GM23248 (cell line): Measurements from ENCODE around the gene IL18. TPM values are rescaled to one million over a fixed set of nuclear protein-coding genes. Genes with fewer than 3 reads are reported as not detected.

ENCODE experiments used
- DNase-seq: peaks from one replicate; pipeline ENCODE4 v3.0.0-alpha.2; 2015
- H2AFZ ChIP-seq: fragments of 200-600 bp; sonication (generic); 2 replicates; pipeline ENCODE4 v1.6.1; 2016; ENCODE audit warnings: antibody characterized with exemption
- H3F3A ChIP-seq: fragments of 200-600 bp; sonication (generic); 2 replicates; pipeline ENCODE4 v1.6.1; 2016; ENCODE audit warnings: mild to moderate bottlenecking, antibody characterized with exemption, mixed run types; ENCODE audit not compliant: insufficient read depth
- H3K27ac ChIP-seq: fragments of 200-600 bp; sonication (generic); 2 replicates; pipeline ENCODE4 v1.5.1; 2016; ENCODE audit warnings: mild to moderate bottlenecking
- H3K27me3 ChIP-seq: fragments of 200-600 bp; sonication (generic); replicated peaks from 2 replicates; pipeline ENCODE4 v1.6.1; 2016; ENCODE audit warnings: mild to moderate bottlenecking; ENCODE audit not compliant: insufficient read depth
- H3K36me3 ChIP-seq: fragments of 200-600 bp; sonication (generic); 2 replicates; pipeline ENCODE4 v1.6.1; 2016; ENCODE audit warnings: low read depth, mild to moderate bottlenecking
- H3K4me1 ChIP-seq: fragments of 200-600 bp; sonication (generic); 2 replicates; pipeline ENCODE4 v1.6.1; 2016; ENCODE audit warnings: mild to moderate bottlenecking; ENCODE audit not compliant: insufficient read depth
- H3K4me2 ChIP-seq: fragments of 200-600 bp; sonication (generic); one replicate; pipeline ENCODE4 v1.6.1; 2016; ENCODE audit warnings: mild to moderate bottlenecking; ENCODE audit not compliant: unreplicated experiment
- H3K4me3 ChIP-seq: fragments of 200-600 bp; sonication (generic); 2 replicates; pipeline ENCODE4 v1.5.1; 2016; ENCODE audit warnings: mild to moderate bottlenecking
- H3K79me2 ChIP-seq: fragments of 200-600 bp; sonication (generic); 2 replicates; pipeline ENCODE4 v1.6.1; 2016; ENCODE audit warnings: mild to moderate bottlenecking; ENCODE audit not compliant: insufficient read depth
- H3K9ac ChIP-seq: fragments of 200-600 bp; sonication (generic); 2 replicates; pipeline ENCODE4 v1.6.1; 2016; ENCODE audit warnings: mild to moderate bottlenecking
- H3K9me2 ChIP-seq: fragments of 200-600 bp; sonication (generic); 2 replicates; pipeline ENCODE4 v1.6.1; 2016; ENCODE audit warnings: mixed run types, mild to moderate bottlenecking, moderate library complexity; ENCODE audit not compliant: insufficient read depth
- H3K9me3 ChIP-seq: fragments of 200-600 bp; sonication (generic); one replicate; pipeline ENCODE4 v1.6.1; 2017; ENCODE audit warnings: low read depth
- H4K20me1 ChIP-seq: fragments of 200-600 bp; sonication (generic); 2 replicates; pipeline ENCODE4 v1.6.0; 2016; ENCODE audit not compliant: insufficient read depth
- EZH2 ChIP-seq: fragments of 200-600 bp; sonication (generic); IDR thresholded peaks from 2 replicates; pipeline ENCODE4 v1.6.1; 2018; ENCODE audit warnings: antibody characterized with exemption, mild to moderate bottlenecking; ENCODE audit not compliant: insufficient read depth, poor library complexity, severe bottlenecking
- EZH2phosphoT487 ChIP-seq: fragments of 200-600 bp; sonication (generic); IDR thresholded peaks from 2 replicates; pipeline ENCODE4 v1.6.1; 2018; ENCODE audit warnings: antibody characterized with exemption, moderate library complexity, mild to moderate bottlenecking, low read depth; ENCODE audit not compliant: insufficient read depth
- WGBS, 2 experiments: methylation state at CpG; one replicate each; pipeline ENCODE4 v1.1.6; 2015 to 2017; ENCODE audit warnings: low lambda C conversion rate in 2 of 2, low coverage in 1 of 2; ENCODE audit errors: missing lambda C conversion rate in 2 of 2; 5-methylcytosine and 5-hydroxymethylcytosine counted together
- in situ Hi-C: fragments of 300-500 bp; cut with MboI; formaldehyde crosslinking; loops from 2 replicates; pipeline ENCODE4 v1.15.0; 2020
- polyA plus RNA-seq: library from polyadenylated mRNA; unstranded; fragments of >200 nt; fragmentation: Nextera tagmentation; extraction: Ambion mirVana; gene quantifications from 2 replicates; pipeline ENCODE4 v1.2.1, GENCODE V29; 2016
- total RNA-seq: library from RNA; depleted of rRNA; stranded (reverse); fragments of >200 nt; shearing (Covaris generic); gene quantifications from 2 replicates; pipeline ENCODE4 v1.2.3, GENCODE V29; 2014; rRNA removed

The IL18 gene
- total RNA-seq, result 58.8 and 62.9 TPM in 2 replicates
- polyA plus RNA-seq, result 48.8 and 51.9 TPM in 2 replicates

DNA sequence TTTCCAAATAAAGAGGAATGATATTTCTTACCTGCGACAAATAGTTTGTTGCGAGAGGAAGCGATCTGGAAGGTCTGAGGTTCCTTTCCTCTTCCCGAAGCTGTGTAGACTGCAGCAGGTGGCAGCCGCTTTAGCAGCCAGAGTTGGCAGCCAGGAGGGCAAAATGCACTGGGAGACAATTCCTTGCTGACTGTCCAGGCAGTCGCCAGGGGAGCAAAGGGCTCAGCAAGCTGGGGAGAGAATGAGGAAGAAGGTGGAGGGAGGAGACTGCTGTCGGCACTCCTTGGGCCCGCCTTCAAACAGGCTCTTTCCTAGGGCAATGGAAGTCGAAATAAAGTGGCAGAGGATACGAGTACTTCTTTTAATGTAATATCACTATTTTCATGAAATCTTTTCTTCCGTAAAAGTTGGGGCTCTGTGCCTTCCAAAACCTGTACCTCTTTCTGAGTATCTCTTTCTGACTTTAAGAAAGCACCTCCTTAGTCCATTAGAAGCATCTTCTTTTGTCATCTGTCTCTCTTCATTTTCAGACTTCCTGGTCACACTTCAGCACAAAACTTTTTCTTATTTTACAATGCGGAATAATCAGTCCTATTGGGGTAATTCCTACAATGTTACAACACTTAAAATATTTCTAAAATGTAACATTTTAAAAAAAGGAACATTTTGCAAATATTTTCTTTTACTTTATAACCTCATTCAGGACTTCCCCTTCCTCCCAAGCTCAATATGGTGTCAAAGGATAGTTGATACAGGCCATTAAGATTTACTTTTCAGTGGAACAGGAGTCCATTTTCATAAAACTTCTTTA lies at the start of gene IL18:
Gene IL18 (minus strand): TSS at position 220 of the 811 bp plus-strand sequence. CDS start 9,041 bp downstream, outside the sequence.
- TF ChIP-seq EZH2phosphoT487 (no peak), EZH2 (no peak)
- H3K4me3 ChIP-seq, result peak within 1 kb of the TSS; percentile 80
- H3K4me1 ChIP-seq, result peaks cover 64% of the 10 kb centered on the region
- no peaks in the 10 kb centered on the region for H3K27me3 ChIP-seq
- whole genome bisulfite sequencing, 2 experiments, result 23% methylated on average over 12 of the region's 12 CpGs
- H3K27ac ChIP-seq, result peak within 1 kb of the TSS; percentile 49
- peak; percentile 81 for DNase-seq
- no peaks in the 10 kb centered on the region for H3K9me3 ChIP-seq
- H3F3A ChIP-seq, result peaks cover 42% of the 10 kb centered on the region; the same call in 1 of the 2 replicates
- no peaks in the 10 kb centered on the region for H3K36me3 ChIP-seq
- in situ Hi-C loops, result no loop called here
- no peaks in the 10 kb centered on the region for H3K9me2 ChIP-seq
- peak within 1 kb of the TSS; percentile 87 for H3K4me2 ChIP-seq
- peaks cover 48% of the 10 kb centered on the region for H3K79me2 ChIP-seq
- H3K9ac ChIP-seq, result peak within 1 kb of the TSS; percentile 62
- H2AFZ ChIP-seq, result peak within 1 kb of the TSS; percentile 86
- no peaks in the 10 kb centered on the region for H4K20me1 ChIP-seq

DNA sequence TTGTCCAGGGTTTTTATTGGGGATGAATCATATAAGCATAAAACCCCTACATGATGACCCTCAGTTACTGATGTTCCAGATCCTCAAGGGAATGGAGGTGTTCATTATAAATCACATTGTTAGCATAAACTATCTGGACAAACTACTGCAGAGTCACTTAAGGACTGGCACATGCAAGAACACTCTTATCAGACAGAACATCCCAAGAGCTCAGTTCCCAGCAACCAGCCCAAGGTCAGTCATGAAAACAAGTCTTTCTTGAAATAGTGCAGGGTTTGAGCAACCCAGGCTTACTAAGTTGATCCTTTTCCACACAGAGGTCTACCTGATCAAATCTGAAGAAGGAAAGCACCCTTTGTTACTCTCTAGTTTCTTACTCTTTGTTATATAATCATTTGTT lies 48.8 kb upstream of the IL18 start:
- no peaks in the 10 kb centered on the region for H3K9me2 ChIP-seq
- no peak overlapping the region for H2AFZ ChIP-seq
- no peak overlapping the region for H3K4me2 ChIP-seq
- in situ Hi-C loops, result no loop called here
- H3K79me2 ChIP-seq, result no peaks in the 10 kb centered on the region
- H3K36me3 ChIP-seq, result no peaks in the 10 kb centered on the region
- H3K27ac ChIP-seq, result no peak overlapping the region
- H3K27me3 ChIP-seq, result no peaks in the 10 kb centered on the region
- TF ChIP-seq EZH2phosphoT487 (no peak), EZH2 (no peak)
- H4K20me1 ChIP-seq, result no peaks in the 10 kb centered on the region
- H3F3A ChIP-seq, result no peaks in the 10 kb centered on the region
- H3K4me3 ChIP-seq, result no peak overlapping the region
- H3K9ac ChIP-seq, result no peak overlapping the region
- no peaks in the 10 kb centered on the region for H3K9me3 ChIP-seq
- DNase-seq, result no peak
- H3K4me1 ChIP-seq, result 0 out of 2 replicates have a peak, but pooled peaks cover 3% of the 10 kb centered on the region

DNA sequence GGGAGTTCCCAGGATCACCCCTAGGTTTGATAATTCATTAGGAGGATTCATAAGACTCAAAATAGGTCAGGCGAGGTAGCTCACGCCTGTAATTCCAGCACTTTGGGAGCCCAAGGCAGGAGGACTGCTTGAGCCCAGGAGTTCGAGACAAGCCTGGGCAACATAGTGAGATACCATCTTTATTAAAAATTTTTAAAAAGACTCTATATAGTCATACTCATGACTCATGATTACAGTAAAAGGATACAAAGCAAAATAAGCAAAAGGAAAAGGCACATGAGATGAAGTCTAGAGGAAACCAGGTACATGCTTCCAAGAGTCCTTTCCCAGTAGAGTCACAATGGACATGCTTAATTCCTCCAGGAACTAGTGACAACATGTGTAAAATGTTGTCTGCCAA lies 48.4 kb upstream of the IL18 start:
- Histone ChIP-seq H3F3A (no peaks in the 10 kb centered on the region), H3K4me3 (no peak overlapping the region), H3K9me2 (no peaks in the 10 kb centered on the region; the same call in 1 of the 2 replicates), H2AFZ (no peak overlapping the region), H3K9me3 (no peaks in the 10 kb centered on the region), H3K4me2 (no peak overlapping the region), H3K4me1 (0 out of 2 replicates have a peak, but pooled peaks cover 3% of the 10 kb centered on the region), H3K27me3 (no peaks in the 10 kb centered on the region), H3K36me3 (no peaks in the 10 kb centered on the region), H3K79me2 (no peaks in the 10 kb centered on the region), H4K20me1 (no peaks in the 10 kb centered on the region), H3K9ac (no peak overlapping the region), H3K27ac (no peak overlapping the region)
- WGBS, 2 experiments, result 60 to 62% methylated on average over 3 of the region's 3 CpGs
- TF ChIP-seq EZH2phosphoT487, result no peak
- no peak for TF ChIP-seq EZH2
- in situ Hi-C loops, result no loop called here
- peak; percentile 20 for DNase-seq

DNA sequence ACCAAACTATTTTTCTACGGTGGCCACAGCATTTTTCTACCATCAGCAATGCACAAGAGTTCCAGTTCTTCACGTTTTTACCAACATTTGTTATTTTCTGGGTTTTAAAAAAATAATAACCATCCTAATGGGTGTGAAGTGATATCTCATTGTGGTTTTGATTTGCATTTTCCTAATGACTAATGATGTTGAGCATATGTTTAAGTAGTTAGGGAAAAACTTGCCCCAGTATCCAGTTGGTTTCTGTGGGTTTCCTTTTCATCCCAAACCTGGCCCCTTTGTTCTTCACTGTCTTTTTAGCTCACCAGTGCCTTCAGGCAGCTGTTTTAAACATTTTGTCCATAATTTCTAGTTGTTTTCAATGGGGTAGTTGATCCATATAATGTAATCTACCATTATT lies 47.6 kb upstream of the IL18 start:
- 0 out of 2 replicates have a peak, but pooled peaks cover 3% of the 10 kb centered on the region for H3K4me1 ChIP-seq
- no peak for DNase-seq
- H3K79me2 ChIP-seq, result no peaks in the 10 kb centered on the region
- H2AFZ ChIP-seq, result no peak overlapping the region
- no peak overlapping the region for H3K4me3 ChIP-seq
- no peaks in the 10 kb centered on the region for H3K36me3 ChIP-seq
- no peak overlapping the region for H3K9ac ChIP-seq
- TF ChIP-seq EZH2phosphoT487 (no peak), EZH2 (no peak)
- H3K9me3 ChIP-seq, result no peaks in the 10 kb centered on the region
- no peaks in the 10 kb centered on the region for H3F3A ChIP-seq
- H3K27me3 ChIP-seq, result no peaks in the 10 kb centered on the region
- no peaks in the 10 kb centered on the region for H4K20me1 ChIP-seq
- 52 to 56% methylated on average over 2 of the region's 2 CpGs for WGBS, 2 experiments
- no peaks in the 10 kb centered on the region; the same call in 1 of the 2 replicates for H3K9me2 ChIP-seq
- no peak overlapping the region for H3K27ac ChIP-seq
- in situ Hi-C loops, result no loop called here
- H3K4me2 ChIP-seq, result no peak overlapping the region
